Measurements from ENCODE around the gene GALM.
"Not testable (repeated sequence)": the region's sequence is repeated elsewhere in the genome, so short reads cannot be mapped to it uniquely, and the experiment has no call there.

The GALM gene

GRCh38 chr2:38650717-38651116 lies 15.2 kb upstream of the GALM start:
- no peak for DNase-seq

DNA sequence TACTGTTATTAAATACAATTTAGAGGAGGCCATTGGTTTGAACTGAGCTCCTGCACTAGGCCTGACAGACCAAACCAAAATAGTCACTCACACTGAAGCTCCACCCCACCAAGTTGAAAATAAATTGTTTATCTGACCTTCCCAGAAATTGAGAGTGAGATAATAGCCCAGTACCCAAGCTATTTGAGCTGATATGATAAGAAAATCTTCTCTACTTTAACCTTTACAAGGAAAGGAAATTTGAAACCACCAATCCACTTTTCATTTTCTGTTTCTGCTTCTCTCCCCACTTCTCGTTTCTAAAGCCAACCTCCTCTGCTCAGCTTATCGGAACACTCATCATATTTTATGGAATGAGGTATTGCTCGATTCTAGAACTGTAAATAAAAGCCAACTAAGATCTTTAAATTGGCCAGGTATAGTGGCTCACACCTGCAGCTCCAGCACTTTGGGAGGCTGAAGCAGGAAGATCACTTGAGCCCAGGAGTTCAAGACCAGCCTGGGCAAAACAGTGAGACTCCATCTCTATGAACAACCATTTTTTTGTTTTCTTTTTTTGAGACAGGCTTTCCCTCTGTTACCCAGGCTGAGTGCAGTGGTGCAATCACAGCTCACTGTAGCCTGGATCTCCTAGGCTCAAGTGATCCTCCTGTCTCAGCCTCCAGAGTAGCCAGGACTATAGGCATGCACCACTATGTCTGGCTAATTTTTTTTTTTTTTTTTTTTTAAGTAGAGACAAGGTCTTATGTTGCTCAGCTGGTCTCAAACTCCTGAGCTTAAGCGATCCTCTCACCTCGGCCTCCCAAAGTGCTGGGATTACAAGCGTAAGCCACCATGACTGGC lies 13.3 kb upstream of the GALM start:
- no peak for DNase-seq

DNA sequence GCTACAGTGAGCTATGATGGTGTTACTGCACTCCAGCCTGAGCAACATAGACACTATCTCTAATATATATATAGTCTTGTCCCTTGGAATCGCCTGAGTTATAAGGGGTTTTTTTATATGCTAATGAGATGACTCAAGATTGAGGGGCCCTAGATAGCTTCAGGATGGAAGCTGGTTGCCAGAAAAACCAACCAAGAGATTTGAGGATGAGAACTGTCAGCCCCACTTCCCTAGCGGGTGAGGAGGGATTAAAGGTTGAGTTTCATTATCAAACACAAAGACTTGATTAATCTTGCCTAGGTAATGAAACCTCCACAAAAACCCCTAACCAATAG lies 12.6 kb upstream of the GALM start:
- DNase-seq: no peak

- no peak for DNase-seq
Observed at GRCh38 chr2:38653715-38654527, 12.0 kb upstream of the GALM start.

DNA sequence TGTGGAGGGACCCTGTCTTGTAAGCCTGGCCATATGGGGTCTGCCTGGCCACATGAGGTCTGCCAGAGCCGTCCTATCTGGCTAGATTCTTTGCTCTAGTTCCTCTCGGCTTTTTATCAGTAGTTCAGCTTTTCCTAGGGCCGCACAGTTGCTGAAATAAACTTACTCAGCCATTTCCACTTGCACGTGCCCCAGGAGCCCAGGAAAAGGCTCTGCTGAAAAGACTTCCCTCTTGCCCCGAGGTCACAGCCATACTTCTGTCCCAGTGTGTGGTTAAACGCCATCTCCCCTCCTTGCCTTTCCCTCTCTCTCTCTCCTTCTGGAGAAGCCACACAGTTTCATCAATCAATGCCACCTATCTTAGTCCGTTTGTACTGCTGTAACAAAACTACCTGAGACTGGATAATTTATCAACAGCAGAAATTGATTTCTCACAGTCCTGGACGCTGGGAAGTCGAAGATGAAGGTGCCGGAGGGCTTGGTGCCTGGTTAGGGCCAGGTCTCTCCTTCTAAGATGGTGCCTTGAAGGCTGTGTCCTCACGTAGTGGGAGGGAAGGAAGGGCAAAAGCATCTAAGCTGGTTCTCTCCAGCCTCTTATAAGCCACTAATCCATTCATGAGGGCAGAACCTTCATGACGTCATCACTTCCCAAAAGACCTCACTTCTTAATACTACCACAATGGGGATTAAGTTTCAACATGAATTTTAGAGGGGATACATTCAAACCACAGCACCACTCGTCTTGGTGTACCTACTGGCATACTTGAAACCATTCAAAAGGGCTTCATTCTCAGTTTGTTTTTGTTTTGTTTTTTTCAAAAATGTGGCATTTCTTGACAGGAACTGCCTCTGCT lies 11.2 kb upstream of the GALM start:
- no peak for DNase-seq

- no peak for DNase-seq
Observed at GRCh38 chr2:38655441-38655840, 10.5 kb upstream of the GALM start.

DNA sequence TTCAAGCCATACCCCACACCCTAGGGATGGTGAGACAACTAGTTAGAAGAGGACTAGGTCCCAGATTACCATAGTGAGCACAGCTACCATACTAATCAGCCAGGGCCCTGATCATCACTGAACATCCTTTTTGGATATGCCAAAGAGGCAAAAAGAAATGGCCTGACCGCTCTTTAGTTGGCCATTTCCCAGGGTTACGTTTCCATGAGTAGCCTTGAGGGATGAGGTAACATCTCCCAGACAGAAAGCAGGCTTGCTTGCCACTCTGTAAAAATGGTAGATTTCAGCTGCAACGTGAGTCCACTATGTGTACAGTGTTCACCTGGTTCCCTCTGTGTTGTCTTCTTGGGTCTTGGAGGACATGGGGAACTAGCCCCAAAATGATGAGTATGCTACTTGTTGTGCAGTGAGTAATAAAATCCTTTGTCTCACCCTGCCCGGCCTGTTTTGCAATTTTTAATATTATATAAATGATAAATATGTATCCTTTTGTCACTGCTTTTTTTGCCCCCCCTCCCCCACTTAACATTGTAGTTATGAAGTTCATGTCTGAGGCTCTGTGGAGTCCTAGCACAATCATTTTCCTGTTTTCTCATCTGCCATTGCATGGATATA lies 8.9 kb upstream of the GALM start:
- no peak for DNase-seq

GRCh38 chr2:38658613-38659012 lies 7.3 kb upstream of the GALM start:
- no peak for DNase-seq

DNA sequence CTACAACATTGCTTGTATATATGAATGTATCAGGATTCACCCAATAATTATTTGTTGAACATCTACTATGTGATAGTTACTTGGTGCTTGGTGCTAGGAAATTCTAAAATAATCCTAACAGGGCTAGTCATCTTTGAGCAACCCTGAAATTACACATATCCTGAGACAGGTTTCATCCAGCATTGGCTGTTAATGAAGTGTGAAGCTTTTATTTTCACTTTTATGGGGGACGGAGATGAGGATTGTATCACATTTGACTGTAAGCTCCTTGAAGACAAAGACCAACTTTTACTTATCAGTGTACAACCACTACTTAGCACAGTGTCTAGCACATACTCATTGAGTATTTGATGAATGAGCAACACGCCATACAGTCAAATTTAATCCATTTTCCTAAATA lies 6.8 kb upstream of the GALM start:
- no peak for DNase-seq

DNA sequence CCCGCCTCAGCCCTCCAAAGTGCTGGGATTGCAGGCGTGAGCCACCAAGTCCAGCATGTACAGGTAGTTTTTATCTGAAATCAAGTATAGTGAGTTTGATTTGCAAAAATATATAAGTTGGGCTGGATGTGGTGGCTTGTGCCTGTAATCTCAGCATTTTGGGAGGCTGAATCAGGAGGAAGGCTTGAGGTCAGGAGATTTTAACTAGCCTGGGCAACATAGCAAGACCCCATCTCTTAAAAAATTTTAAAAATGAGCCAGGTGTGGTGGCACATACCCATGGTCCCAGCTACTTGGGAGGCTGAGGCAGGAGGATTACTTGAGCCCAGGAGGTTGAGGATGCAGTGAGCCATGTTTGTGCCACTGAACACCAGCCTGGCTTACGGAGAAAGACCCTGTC lies 5.6 kb upstream of the GALM start:
- DNase-seq: no peak

DNA sequence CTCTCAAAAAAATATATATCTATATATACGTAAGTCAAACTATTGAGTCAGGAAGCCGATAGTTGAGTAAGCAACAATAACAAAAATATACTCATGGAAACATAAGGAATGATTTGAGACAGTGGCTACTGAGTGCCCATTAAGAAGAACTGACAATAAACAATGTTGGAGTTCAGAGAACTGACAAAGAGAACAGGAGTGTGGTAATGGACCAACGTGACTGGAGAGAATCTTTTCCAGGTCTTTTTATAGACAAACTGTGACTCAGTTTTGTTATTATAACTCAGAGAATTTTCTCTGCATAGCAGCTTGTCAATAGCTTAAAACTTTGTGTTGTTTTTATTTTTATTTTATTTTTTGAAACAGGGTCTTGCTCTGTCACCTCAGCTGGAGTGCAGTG lies 4.6 kb upstream of the GALM start:
- DNase-seq: no peak

DNA sequence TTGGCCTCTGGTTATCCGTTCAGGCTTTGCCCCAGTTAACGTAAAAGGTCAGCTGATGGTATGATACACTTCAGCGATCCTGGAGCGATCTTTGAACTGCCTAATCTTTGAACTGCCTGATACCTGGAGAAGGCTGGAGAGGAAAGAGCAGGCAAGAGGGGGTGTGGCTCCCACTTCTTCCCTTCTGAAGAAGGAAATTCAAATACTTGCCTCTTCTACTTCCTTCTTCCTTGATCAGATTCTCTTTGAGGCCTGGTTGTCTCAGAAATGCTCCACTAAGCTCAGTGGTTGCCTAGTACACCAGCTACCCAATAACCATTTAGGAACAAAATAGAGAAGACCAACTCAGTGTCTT lies 619 bp downstream of the GALM start:
- no peak for DNase-seq

GRCh38 chr2:38668092-38668491 lies 2.2 kb downstream of the GALM start:
- DNase-seq: no peak

GRCh38 chr2:38668779-38669479 lies 3.0 kb downstream of the GALM start:
- no peak for DNase-seq

GRCh38 chr2:38671303-38671702 lies 5.4 kb downstream of the GALM start:
- DNase-seq: no peak

DNA sequence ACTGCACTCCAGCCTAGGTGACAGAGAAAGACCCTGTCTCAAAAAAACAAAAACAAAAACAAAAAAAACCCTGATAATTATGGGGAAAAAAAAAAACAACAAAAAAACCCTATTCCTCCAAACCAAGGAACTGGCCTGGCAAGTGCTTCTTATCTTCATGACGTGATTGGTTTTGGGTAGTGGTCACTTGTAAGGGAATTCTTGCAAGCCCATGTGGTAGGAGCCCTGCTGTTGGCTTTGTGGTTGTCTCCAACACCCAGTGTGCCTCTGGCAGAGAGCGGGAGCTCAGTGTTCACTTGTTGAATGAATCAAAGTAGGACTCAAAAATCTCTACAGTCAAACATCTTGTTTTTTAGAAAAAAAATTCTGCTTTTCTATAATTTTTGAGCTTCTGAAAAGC lies 6.0 kb downstream of the GALM start:
- DNase-seq: no peak

DNA sequence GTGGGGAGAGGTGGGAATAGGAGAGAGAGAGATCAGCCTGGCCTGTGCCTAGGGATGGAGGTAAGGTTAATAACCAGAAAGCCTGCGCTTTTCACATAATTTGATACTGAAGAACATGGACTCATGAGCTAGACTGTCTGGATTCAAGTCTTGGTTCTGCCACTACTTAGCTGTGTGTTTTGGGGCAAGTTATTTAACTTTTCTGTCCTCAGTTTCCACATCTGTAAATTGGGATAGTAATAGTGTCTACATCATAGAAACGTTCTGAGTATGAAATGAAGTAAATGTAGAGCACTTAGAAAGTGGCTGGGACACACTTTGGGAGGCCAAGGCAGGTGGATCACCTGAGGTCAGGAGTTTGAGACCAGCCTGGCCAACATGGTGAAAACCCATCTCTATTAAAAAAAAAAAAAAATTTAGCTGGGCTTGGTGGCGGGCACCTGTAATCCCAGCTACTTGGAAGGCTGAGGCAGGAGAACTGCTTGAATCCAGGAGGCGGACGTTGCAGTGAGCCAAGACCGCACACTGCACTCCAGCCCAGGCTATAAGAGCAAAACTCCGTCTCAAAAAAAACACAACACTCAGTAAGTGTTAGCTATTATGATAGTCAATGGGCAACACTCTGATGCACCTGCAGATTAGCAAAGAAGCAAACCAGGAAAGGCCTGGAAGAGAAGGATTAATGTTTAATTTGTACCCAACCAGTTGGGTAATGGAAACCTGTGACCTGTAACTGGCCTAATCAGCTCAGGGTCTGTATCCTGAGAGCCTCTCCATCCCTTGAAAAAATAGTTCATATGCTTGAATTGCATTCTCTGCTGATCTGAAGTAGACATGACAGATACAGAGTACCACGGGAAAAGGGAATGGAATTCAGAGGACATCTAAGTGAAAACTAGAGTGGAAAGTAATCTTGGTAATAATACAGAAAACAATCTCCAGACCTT lies 6.8 kb downstream of the GALM start:
- no peak for DNase-seq

GRCh38 chr2:38676681-38677080 lies 10.8 kb downstream of the GALM start:
- no peak for DNase-seq

DNA sequence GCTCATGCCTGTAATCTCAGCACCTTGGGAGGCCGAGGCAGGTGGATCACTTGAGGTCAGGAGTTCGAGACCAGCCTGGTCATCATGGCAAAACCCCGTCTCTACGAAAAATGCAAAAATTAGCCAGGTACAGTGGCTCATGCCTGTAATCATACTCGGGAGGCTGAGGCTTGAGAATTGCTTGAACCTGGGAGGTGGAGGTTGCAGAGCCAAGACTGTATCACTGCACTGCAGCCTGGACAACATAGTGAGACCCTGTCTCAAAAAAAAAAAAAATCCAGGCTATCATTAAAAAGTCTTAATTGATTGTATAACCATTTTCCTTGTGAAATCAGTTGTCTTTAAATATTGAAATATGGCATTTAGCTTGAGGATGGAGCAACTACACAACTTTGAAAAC lies 15.0 kb downstream of the GALM start:
- DNase-seq: not testable (repeated sequence)

GRCh38 chr2:38682008-38682575 lies 16.2 kb downstream of the GALM start:
- DNase-seq: no peak

- DNase-seq: not testable (repeated sequence)
Observed at GRCh38 chr2:38682620-38683019, 16.7 kb downstream of the GALM start.

Measured in DMS153 (cell line).